AG04449 (cell line): ENCODE data around the gene MMP11.

Experiments used
- CTCF ChIA-PET: fragments of 350-600 bp; formaldehyde crosslinking; extraction: SDS; loops from one replicate; lab custom pipeline; 2021; ENCODE audit warnings: antibody characterized with exemption; lab: Yijun Ruan, JAX
- POLR2A ChIA-PET: fragments of 400-600, 350-600 bp; formaldehyde crosslinking; extraction: SDS; loops from one replicate; lab custom pipeline; 2020; ENCODE audit warnings: antibody characterized with exemption, inconsistent platforms; lab: Yijun Ruan, JAX
- DNase-seq: peaks from one replicate; pipeline ENCODE4 v3.0.0-alpha.2; 2010; ENCODE audit warnings: low read depth, low spot score
- H3K4me3 ChIP-seq: 2 replicates; pipeline ENCODE4 v1.5.1; 2011; ENCODE audit warnings: low read depth, mild to moderate bottlenecking, control low read depth, low read length
- CTCF ChIP-seq: IDR thresholded peaks from one replicate; pipeline ENCODE4 v1.5.1; 2011; ENCODE audit warnings: mild to moderate bottlenecking, moderate library complexity, low read length, control low read depth, inconsistent platforms; ENCODE audit not compliant: insufficient read depth; ENCODE audit errors: missing control alignments

Gene MMP11

GRCh38 chr22:23801238-23801821, 28.7 kb downstream of the MMP11 start:
- POLR2A ChIA-PET = no interaction called here

GRCh38 chr22:23801886-23802377, 29.3 kb downstream of the MMP11 start:
- H3K4me3 ChIP-seq = no peak overlapping the region
- ChIA-PET CTCF (no interaction called here), POLR2A (no interaction called here)
- no peak for DNase-seq
- TF ChIP-seq CTCF = no peak

More at GRCh38 chr22:23801238-23801821, 28.7 kb downstream of the MMP11 start:
- DNase-seq = no peak
- no peak for TF ChIP-seq CTCF
- no peak overlapping the region for H3K4me3 ChIP-seq
- CTCF ChIA-PET = no interaction called here

GRCh38 chr22:23803001-23803819, 30.6 kb downstream of the MMP11 start:
- CTCF ChIA-PET = interaction anchor here (0.6 kb wide), 1 partner anchor 257 kb away, joined by 3 read pairs; no protein-coding TSS in a partner anchor
- no peak for DNase-seq
- H3K4me3 ChIP-seq = no peak overlapping the region
- no peak for TF ChIP-seq CTCF
- POLR2A ChIA-PET = no interaction called here

- no peak overlapping the region for H3K4me3 ChIP-seq
- POLR2A ChIA-PET = no interaction called here
- no peak for TF ChIP-seq CTCF
- DNase-seq = no peak
- CTCF ChIA-PET = interaction anchor here (1.6 kb wide), 1 partner anchor 45 kb away, joined by 6 read pairs; no protein-coding TSS in a partner anchor
Observed at GRCh38 chr22:23804781-23805291, 32.2 kb downstream of the MMP11 start.

GRCh38 chr22:23806837-23807236, 34.2 kb downstream of the MMP11 start:
- no peak overlapping the region for H3K4me3 ChIP-seq
- no peak for DNase-seq
- CTCF ChIA-PET = no interaction called here
- TF ChIP-seq CTCF = no peak
- POLR2A ChIA-PET = no interaction called here

GRCh38 chr22:23812378-23812777, 39.7 kb downstream of the MMP11 start:
- CTCF ChIA-PET = interaction anchor here (0.7 to 2.5 kb wide), 4 partner anchors 22 to 41 kb away, joined by 3 to 12 read pairs (median 6); partner anchors contain the start of gene MMP11
- no peak overlapping the region for H3K4me3 ChIP-seq
- POLR2A ChIA-PET = no interaction called here
- TF ChIP-seq CTCF = no peak
- no peak for DNase-seq
